ENCODE measurements around the gene FGF1. TPM values are rescaled to one million over a fixed set of nuclear protein-coding genes. Genes with fewer than 3 reads are reported as not detected.
A peak's percentile ranks its signal among the peaks of the same experiment; 100 is the strongest.

FGF1 gene
- total RNA-seq, 3 donors from 2014 or later (not counting 1 experiment from before 2014, with no cell fraction given) = not detected

DNA sequence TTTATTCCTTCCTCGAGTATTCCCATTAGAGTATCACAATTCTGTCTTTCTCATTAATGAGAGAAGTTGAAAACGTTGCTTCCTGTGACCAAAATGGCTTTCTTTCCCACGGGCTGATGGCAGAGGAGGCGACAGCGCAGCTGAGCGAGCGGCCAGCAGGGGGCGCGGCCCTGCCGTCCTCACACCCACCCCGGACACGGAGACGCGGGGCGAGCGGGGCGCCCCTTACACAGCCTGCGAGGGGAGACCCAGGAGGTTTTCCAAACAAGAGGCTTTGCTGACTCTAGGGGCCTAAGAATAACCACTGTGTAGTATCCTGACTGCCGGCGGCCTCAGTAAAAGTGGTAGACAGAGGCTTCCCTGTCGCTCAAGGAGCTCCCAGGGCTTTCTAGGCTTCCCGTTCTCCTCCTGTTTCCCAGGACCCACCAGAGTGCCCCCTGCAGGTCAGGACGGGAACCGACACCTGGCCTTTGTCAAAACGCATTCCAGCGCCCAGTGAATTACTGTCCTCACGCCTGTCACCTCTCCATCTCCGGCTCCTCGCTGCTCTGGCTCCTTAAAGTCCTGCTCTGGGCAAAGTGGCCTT is 27.3 kb upstream of the FGF1 start:
- peak overlapping the region; percentile 26 for H3K4me3 ChIP-seq (ENCODE audit: low read length)

DNA sequence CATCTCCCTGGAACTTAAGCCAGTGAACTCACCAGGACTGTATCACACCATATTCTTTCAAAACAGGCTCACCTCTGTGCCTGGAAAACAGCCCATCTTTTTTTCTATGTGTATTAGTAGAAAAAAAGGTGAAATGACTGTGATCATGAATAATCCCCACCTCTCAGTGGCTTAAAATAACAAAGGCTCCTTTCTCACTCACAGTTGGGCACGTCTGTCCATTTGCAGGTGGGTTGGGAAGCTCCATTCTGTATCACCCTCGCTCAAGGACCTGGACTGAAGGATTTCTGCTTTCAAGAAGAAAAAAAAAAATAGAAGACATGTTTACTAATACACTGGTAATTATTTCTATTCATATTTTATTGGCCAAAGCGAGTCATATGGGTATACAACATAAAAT is 17.3 kb upstream of the FGF1 start:
- 78% methylated on average over 1 of the region's 3 CpGs for WGBS (ENCODE audit: insufficient coverage)

More for the DNA sequence above, 27.3 kb upstream of the FGF1 start:
- ATAC-seq = peak; percentile 92 to 93 (median 93)
- peaks cover 0 to 7% of the 10 kb centered on the region in 2 donors for H3K27me3 Mint-ChIP-seq (ENCODE audit: low read depth in 2 of 2)
- intact Hi-C loops (cut with micrococcal nuclease) = loop anchor here (1.0 to 10.0 kb wide), 2 partner anchors 154 to 1112 kb away; no protein-coding TSS in a partner anchor
- WGBS (ENCODE audit: insufficient coverage) = 1% methylated on average over 29 of the region's 29 CpGs
- H3K27ac Mint-ChIP-seq = peak overlapping the region; percentile 64 to 81
- peaks cover 0 to 3% of the 10 kb centered on the region in 2 donors for H3K9me3 Mint-ChIP-seq
- no peaks in the 10 kb centered on the region for H3K36me3 Mint-ChIP-seq
- Histone ChIP-seq H3K36me3 (ENCODE audit: control insufficient read depth, insufficient read depth, low read length) (no peaks in the 10 kb centered on the region), H3K9me3 (ENCODE audit: control insufficient read depth, insufficient read depth, low read length) (peaks cover 6% of the 10 kb centered on the region), H3K27ac (ENCODE audit: low read length) (no peak overlapping the region), H3K27me3 (ENCODE audit: control insufficient read depth, insufficient read depth, low read length) (no peaks in the 10 kb centered on the region), H3K4me1 (ENCODE audit: control insufficient read depth, insufficient read depth, low read length) (peaks cover 36% of the 10 kb centered on the region)
- TF ChIP-seq, protein P1, sequence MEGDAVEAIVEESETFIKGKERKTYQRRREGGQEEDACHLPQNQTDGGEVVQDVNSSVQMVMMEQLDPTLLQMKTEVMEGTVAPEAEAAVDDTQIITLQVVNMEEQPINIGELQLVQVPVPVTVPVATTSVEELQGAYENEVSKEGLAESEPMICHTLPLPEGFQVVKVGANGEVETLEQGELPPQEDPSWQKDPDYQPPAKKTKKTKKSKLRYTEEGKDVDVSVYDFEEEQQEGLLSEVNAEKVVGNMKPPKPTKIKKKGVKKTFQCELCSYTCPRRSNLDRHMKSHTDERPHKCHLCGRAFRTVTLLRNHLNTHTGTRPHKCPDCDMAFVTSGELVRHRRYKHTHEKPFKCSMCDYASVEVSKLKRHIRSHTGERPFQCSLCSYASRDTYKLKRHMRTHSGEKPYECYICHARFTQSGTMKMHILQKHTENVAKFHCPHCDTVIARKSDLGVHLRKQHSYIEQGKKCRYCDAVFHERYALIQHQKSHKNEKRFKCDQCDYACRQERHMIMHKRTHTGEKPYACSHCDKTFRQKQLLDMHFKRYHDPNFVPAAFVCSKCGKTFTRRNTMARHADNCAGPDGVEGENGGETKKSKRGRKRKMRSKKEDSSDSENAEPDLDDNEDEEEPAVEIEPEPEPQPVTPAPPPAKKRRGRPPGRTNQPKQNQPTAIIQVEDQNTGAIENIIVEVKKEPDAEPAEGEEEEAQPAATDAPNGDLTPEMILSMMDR (IDR thresholded peaks at IDR 0.05) = peak; percentile 99
- peak; percentile 83 to 93 for DNase-seq
- H3K4me3 Mint-ChIP-seq = peak overlapping the region; percentile 75
- peaks cover 43 to 44% of the 10 kb centered on the region in 2 donors for H3K4me1 Mint-ChIP-seq

DNA sequence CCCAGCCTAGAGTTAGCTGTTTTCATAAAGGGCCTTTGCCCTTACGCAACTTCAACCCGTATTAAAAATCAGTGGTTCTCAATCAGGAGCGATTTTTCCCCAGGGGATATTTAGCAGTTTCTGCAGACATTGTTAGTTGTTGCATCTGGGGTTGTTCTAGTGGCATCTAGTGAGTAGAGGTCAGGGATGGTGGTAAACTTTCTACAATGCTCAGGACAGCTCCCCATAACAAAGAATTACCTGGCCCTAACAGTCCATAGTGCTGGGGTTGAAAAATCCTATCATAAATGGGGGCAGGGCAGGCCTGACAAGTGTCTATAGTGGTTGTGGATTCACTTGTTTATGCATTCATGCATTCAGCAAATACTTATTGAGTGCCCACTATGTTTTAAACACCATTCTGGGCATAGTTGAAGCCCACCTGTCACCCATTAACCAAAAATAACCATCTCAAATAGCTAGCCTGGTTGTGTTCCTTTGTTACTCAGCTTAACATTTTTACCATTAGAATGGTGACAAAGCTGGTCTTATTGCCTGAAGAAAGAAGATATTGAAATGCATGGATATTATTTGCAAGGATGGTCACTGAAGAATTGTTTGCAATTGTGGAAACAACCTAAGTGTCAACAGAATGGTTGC is 15.9 kb upstream of the FGF1 start:
- no peaks in the 10 kb centered on the region for H3K4me1 ChIP-seq (ENCODE audit: control insufficient read depth, insufficient read depth, low read length)
- H3K27ac ChIP-seq (ENCODE audit: low read length) = no peak overlapping the region
- no peak overlapping the region for H3K4me3 Mint-ChIP-seq
- H3K27me3 ChIP-seq (ENCODE audit: control insufficient read depth, insufficient read depth, low read length) = no peaks in the 10 kb centered on the region
- H3K27me3 Mint-ChIP-seq (ENCODE audit: low read depth in 2 of 2) = peaks cover 9 to 27% of the 10 kb centered on the region in 2 donors
- no peaks in the 10 kb centered on the region for H3K9me3 ChIP-seq (ENCODE audit: control insufficient read depth, insufficient read depth, low read length)
- no peaks in the 10 kb centered on the region for H3K36me3 ChIP-seq (ENCODE audit: control insufficient read depth, insufficient read depth, low read length)
- 93% methylated on average over 3 of the region's 3 CpGs for WGBS (ENCODE audit: insufficient coverage)
- H3K9me3 Mint-ChIP-seq = no peaks in the 10 kb centered on the region
- TF ChIP-seq, protein P1 (IDR thresholded peaks at IDR 0.05) = no peak
- no peak overlapping the region for H3K27ac Mint-ChIP-seq
- H3K4me3 ChIP-seq (ENCODE audit: low read length) = no peak overlapping the region
- H3K36me3 Mint-ChIP-seq = no peaks in the 10 kb centered on the region
- intact Hi-C loops (cut with micrococcal nuclease) = no loop called here
- DNase-seq (no peak), ATAC-seq (no peak)
- no peaks in the 10 kb centered on the region for H3K4me1 Mint-ChIP-seq

More for the DNA sequence above, 17.3 kb upstream of the FGF1 start:
- H3K9me3 ChIP-seq (ENCODE audit: control insufficient read depth, insufficient read depth, low read length) = no peaks in the 10 kb centered on the region
- ATAC-seq (no peak), DNase-seq (no peak)
- intact Hi-C loops (cut with micrococcal nuclease) = no loop called here
- peaks cover 13 to 21% of the 10 kb centered on the region in 2 donors for H3K27me3 Mint-ChIP-seq (ENCODE audit: low read depth in 2 of 2)
- no peak overlapping the region for H3K27ac ChIP-seq (ENCODE audit: low read length)
- H3K36me3 ChIP-seq (ENCODE audit: control insufficient read depth, insufficient read depth, low read length) = no peaks in the 10 kb centered on the region
- H3K4me3 ChIP-seq (ENCODE audit: low read length) = no peak overlapping the region
- H3K4me3 Mint-ChIP-seq = no peak overlapping the region
- no peaks in the 10 kb centered on the region for H3K36me3 Mint-ChIP-seq
- no peaks in the 10 kb centered on the region for H3K4me1 Mint-ChIP-seq
- H3K9me3 Mint-ChIP-seq = no peaks in the 10 kb centered on the region
- TF ChIP-seq, protein P1 (IDR thresholded peaks at IDR 0.05) = no peak
- H3K27ac Mint-ChIP-seq = no peak overlapping the region
- H3K27me3 ChIP-seq (ENCODE audit: control insufficient read depth, insufficient read depth, low read length) = no peaks in the 10 kb centered on the region
- no peaks in the 10 kb centered on the region for H3K4me1 ChIP-seq (ENCODE audit: control insufficient read depth, insufficient read depth, low read length)
